Hepatocyte (in vitro differentiated cells): Measurements from ENCODE around the gene SPINT3. TPM values are rescaled to one million over a fixed set of nuclear protein-coding genes. Genes with fewer than 3 reads are reported as not detected.

Experiments
- DNase-seq: peaks from one replicate; pipeline ENCODE4 v3.0.0-alpha.2; 2016; ENCODE audit warnings: low spot score
- H2AFZ ChIP-seq: fragments of 200-600 bp; sonication (generic); 2 replicates; pipeline ENCODE4 v1.6.0; 2016; ENCODE audit warnings: antibody characterized with exemption, mild to moderate bottlenecking
- H3K27ac ChIP-seq: fragments of 200-600 bp; sonication (generic); 2 replicates; pipeline ENCODE4 v1.5.1; 2016; ENCODE audit warnings: mild to moderate bottlenecking
- H3K27me3 ChIP-seq: fragments of 200-600 bp; sonication (generic); 2 replicates; pipeline ENCODE4 v1.6.1; 2016
- H3K36me3 ChIP-seq: fragments of 200-600 bp; sonication (generic); replicated peaks from 2 replicates; pipeline ENCODE4 v1.5.1; 2016; ENCODE audit warnings: low read depth; ENCODE audit not compliant: insufficient read depth
- H3K4me1 ChIP-seq: fragments of 200-600 bp; sonication (generic); 2 replicates; pipeline ENCODE4 v1.5.1; 2016; ENCODE audit warnings: mild to moderate bottlenecking, moderate library complexity; ENCODE audit not compliant: insufficient read depth
- H3K4me2 ChIP-seq: fragments of 200-600 bp; sonication (generic); 2 replicates; pipeline ENCODE4 v1.6.0; 2016
- H3K4me3 ChIP-seq: fragments of 200-600 bp; sonication (generic); 2 replicates; pipeline ENCODE4 v1.5.1; 2016; ENCODE audit warnings: mild to moderate bottlenecking
- H3K79me2 ChIP-seq: fragments of 200-600 bp; sonication (generic); 2 replicates; pipeline ENCODE4 v1.6.0; 2017; ENCODE audit warnings: mild to moderate bottlenecking
- H3K9me2 ChIP-seq: fragments of 200-600 bp; sonication (generic); replicated peaks from 2 replicates; pipeline ENCODE4 v1.6.0; 2017; ENCODE audit warnings: mild to moderate bottlenecking; ENCODE audit not compliant: insufficient read depth
- H3K9me3 ChIP-seq: fragments of 200-600 bp; sonication (generic); 2 replicates; pipeline ENCODE4 v1.5.1; 2016; ENCODE audit warnings: low read depth, mild to moderate bottlenecking
- H4K20me1 ChIP-seq: fragments of 200-600 bp; sonication (generic); 2 replicates; pipeline ENCODE4 v1.6.0; 2016; ENCODE audit warnings: mild to moderate bottlenecking; ENCODE audit not compliant: insufficient read depth, poor library complexity, severe bottlenecking
- CTCF ChIP-seq: fragments of 200-600 bp; sonication (generic); IDR thresholded peaks from 2 replicates; pipeline ENCODE4 v1.5.1; 2016; ENCODE audit warnings: antibody characterized with exemption, mild to moderate bottlenecking; ENCODE audit not compliant: poor library complexity
- EZH2 ChIP-seq: fragments of 200-600 bp; sonication (generic); IDR thresholded peaks from 2 replicates; pipeline ENCODE4 v1.6.1; 2016; ENCODE audit warnings: antibody characterized with exemption, mild to moderate bottlenecking, borderline replicate concordance
- EZH2phosphoT487 ChIP-seq: fragments of 200-600 bp; sonication (generic); IDR thresholded peaks from one replicate; pipeline ENCODE4 v1.6.1; 2018; ENCODE audit warnings: antibody characterized with exemption, mild to moderate bottlenecking, low read depth, moderate library complexity; ENCODE audit not compliant: unreplicated experiment, severe bottlenecking
- WGBS: methylation state at CpG from one replicate; pipeline ENCODE4 v1.1.6; 2016; ENCODE audit warnings: low lambda C conversion rate; ENCODE audit errors: missing lambda C conversion rate; 5-methylcytosine and 5-hydroxymethylcytosine counted together
- polyA plus RNA-seq: library from polyadenylated mRNA; unstranded; fragments of >200 nt; fragmentation: Nextera tagmentation; extraction: Ambion mirVana; gene quantifications from 2 replicates; pipeline ENCODE4 v1.2.1, GENCODE V29; 2016
- total RNA-seq: library from RNA; depleted of rRNA; stranded (reverse); fragments of >200 nt; gene quantifications from 2 replicates; pipeline ENCODE4 v1.2.3, GENCODE V29; 2014

Gene SPINT3
- total and polyA plus RNA-seq, 2 experiments from 2014 or later, result not detected

- TF ChIP-seq CTCF, result no peak
- Histone ChIP-seq H3K27me3 (peaks cover 17% of the 10 kb centered on the region), H3K36me3 (no peaks in the 10 kb centered on the region), H3K27ac (no peak overlapping the region), H2AFZ (no peak overlapping the region), H3K4me1 (no peaks in the 10 kb centered on the region), H3K4me2 (no peak overlapping the region), H3K9me2 (no peaks in the 10 kb centered on the region), H3K4me3 (no peak overlapping the region), H4K20me1 (no peaks in the 10 kb centered on the region), H3K79me2 (no peaks in the 10 kb centered on the region), H3K9me3 (no peaks in the 10 kb centered on the region)
- DNase-seq, result no peak
- 62% methylated on average over 7 of the region's 7 CpGs for WGBS
Measured at GRCh38 chr20:45538209-45538799, 22.9 kb upstream of the SPINT3 start.

- WGBS, result 77% methylated on average over 4 of the region's 4 CpGs
- H3K4me1 ChIP-seq, result no peaks in the 10 kb centered on the region
- DNase-seq, result no peak
- no peaks in the 10 kb centered on the region for H3K36me3 ChIP-seq
- H3K79me2 ChIP-seq, result no peaks in the 10 kb centered on the region
- H3K27me3 ChIP-seq, result peaks cover 28% of the 10 kb centered on the region
- no peaks in the 10 kb centered on the region for H4K20me1 ChIP-seq
- H3K4me2 ChIP-seq, result no peak overlapping the region
- H2AFZ ChIP-seq, result no peak overlapping the region
- no peak overlapping the region for H3K4me3 ChIP-seq
- no peak for TF ChIP-seq CTCF
- no peak overlapping the region for H3K27ac ChIP-seq
- no peaks in the 10 kb centered on the region for H3K9me3 ChIP-seq
- no peaks in the 10 kb centered on the region for H3K9me2 ChIP-seq
Measured at GRCh38 chr20:45527294-45527693, 11.9 kb upstream of the SPINT3 start.

GRCh38 chr20:45523821-45524220 lies 8.4 kb upstream of the SPINT3 start:
- no peak overlapping the region for H2AFZ ChIP-seq
- H3K79me2 ChIP-seq, result no peaks in the 10 kb centered on the region
- H3K27me3 ChIP-seq, result peaks cover 28% of the 10 kb centered on the region
- H3K9me2 ChIP-seq, result no peaks in the 10 kb centered on the region
- no peak overlapping the region for H3K4me2 ChIP-seq
- no peaks in the 10 kb centered on the region for H3K36me3 ChIP-seq
- no peak for DNase-seq
- no peak overlapping the region for H3K27ac ChIP-seq
- no peaks in the 10 kb centered on the region for H3K9me3 ChIP-seq
- no peak overlapping the region for H3K4me3 ChIP-seq
- TF ChIP-seq CTCF (no peak), EZH2phosphoT487 (no peak), EZH2 (no peak)
- WGBS, result 97% methylated on average over 1 of the region's 1 CpG
- no peaks in the 10 kb centered on the region for H3K4me1 ChIP-seq
- H4K20me1 ChIP-seq, result no peaks in the 10 kb centered on the region

GRCh38 chr20:45518282-45518681 lies 2.9 kb upstream of the SPINT3 start:
- Histone ChIP-seq H2AFZ (no peak overlapping the region), H3K27me3 (peaks cover 15% of the 10 kb centered on the region), H3K36me3 (no peaks in the 10 kb centered on the region), H3K79me2 (no peaks in the 10 kb centered on the region), H3K9me2 (no peaks in the 10 kb centered on the region), H3K4me3 (no peak overlapping the region), H4K20me1 (no peaks in the 10 kb centered on the region), H3K4me1 (no peaks in the 10 kb centered on the region), H3K4me2 (no peak overlapping the region), H3K9me3 (no peaks in the 10 kb centered on the region), H3K27ac (no peak overlapping the region)
- 67% methylated on average over 2 of the region's 2 CpGs for WGBS
- DNase-seq, result no peak
- no peak for TF ChIP-seq EZH2
- TF ChIP-seq CTCF, result no peak
- no peak for TF ChIP-seq EZH2phosphoT487
